Astrocyte of the spinal cord (primary cell): ENCODE measurements around the gene SLC43A2.

Source experiments
- DNase-seq: peaks from one replicate; pipeline ENCODE4 v3.0.0; 2011; ENCODE audit warnings: low read depth, low spot score
- H3K4me3 ChIP-seq: 2 replicates; pipeline ENCODE4 v1.5.1; 2011; ENCODE audit warnings: low read depth, mild to moderate bottlenecking, low read length, moderate library complexity
- CTCF ChIP-seq: IDR thresholded peaks from 2 replicates; pipeline ENCODE4 v1.5.1; 2012; ENCODE audit warnings: low read depth, mild to moderate bottlenecking, low read length, inconsistent platforms
- in situ Hi-C: cut with HindIII; loops from 2 replicates; pipeline ENCODE4 v1.10.0; 2017; ENCODE audit warnings: low sequenced_read_pairs

The SLC43A2 gene

GRCh38 chr17:1551741-1552140 is 76.9 kb downstream of the SLC43A2 start:
- no peak for TF ChIP-seq CTCF
- DNase-seq = no peak
- no peak overlapping the region for H3K4me3 ChIP-seq
- in situ Hi-C loops = no loop called here

GRCh38 chr17:1548032-1548431 is 80.6 kb downstream of the SLC43A2 start:
- no peak for TF ChIP-seq CTCF
- DNase-seq = no peak
- in situ Hi-C loops = no loop called here
- no peak overlapping the region for H3K4me3 ChIP-seq

GRCh38 chr17:1546292-1546922 is 82.2 kb downstream of the SLC43A2 start:
- TF ChIP-seq CTCF = no peak
- DNase-seq = no peak
- in situ Hi-C loops = no loop called here
- no peak overlapping the region for H3K4me3 ChIP-seq

GRCh38 chr17:1545618-1546017 is 83.0 kb downstream of the SLC43A2 start:
- in situ Hi-C loops = no loop called here
- H3K4me3 ChIP-seq = no peak overlapping the region
- no peak for TF ChIP-seq CTCF
- DNase-seq = no peak

GRCh38 chr17:1542316-1542715 is 86.3 kb downstream of the SLC43A2 start:
- DNase-seq = no peak
- in situ Hi-C loops = no loop called here
- no peak for TF ChIP-seq CTCF
- H3K4me3 ChIP-seq = no peak overlapping the region

GRCh38 chr17:1541367-1541904 is 87.2 kb downstream of the SLC43A2 start:
- DNase-seq = no peak
- in situ Hi-C loops = no loop called here
- no peak overlapping the region for H3K4me3 ChIP-seq
- no peak for TF ChIP-seq CTCF
